GM23248 (cell line): Measurements from ENCODE around the gene LAMA2.

Source experiments
- EZH2 ChIP-seq: fragments of 200-600 bp; sonication (generic); IDR thresholded peaks from 2 replicates; pipeline ENCODE4 v1.6.1; 2018; ENCODE audit warnings: antibody characterized with exemption, mild to moderate bottlenecking; ENCODE audit not compliant: insufficient read depth, poor library complexity, severe bottlenecking
- EZH2phosphoT487 ChIP-seq: fragments of 200-600 bp; sonication (generic); IDR thresholded peaks from 2 replicates; pipeline ENCODE4 v1.6.1; 2018; ENCODE audit warnings: antibody characterized with exemption, moderate library complexity, mild to moderate bottlenecking, low read depth; ENCODE audit not compliant: insufficient read depth

DNA sequence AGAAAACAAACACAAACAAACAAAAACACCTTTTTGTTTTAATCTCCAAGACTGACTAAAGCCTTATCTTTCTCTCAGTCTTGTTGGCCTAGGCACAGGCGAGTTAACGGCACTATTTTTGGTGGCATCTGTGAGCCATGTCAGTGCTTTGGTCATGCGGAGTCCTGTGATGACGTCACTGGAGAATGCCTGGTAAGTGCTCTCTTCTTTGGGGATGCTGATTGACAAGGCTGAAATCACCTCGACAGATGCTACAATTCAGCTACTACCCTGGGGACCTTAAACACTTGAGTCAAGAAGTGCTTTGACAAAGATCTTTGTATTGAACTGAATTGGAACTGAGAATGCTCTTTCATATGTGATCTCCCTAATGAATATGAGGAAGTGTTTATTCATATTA lies 384.1 kb downstream of the LAMA2 start:
- no peak for TF ChIP-seq EZH2phosphoT487
- no peak for TF ChIP-seq EZH2
